ENCODE results near the gene ZNF263. TPM values are rescaled to one million over a fixed set of nuclear protein-coding genes. Genes with fewer than 3 reads are reported as not detected.
"Not testable (repeated sequence)": the region's sequence is repeated elsewhere in the genome, so short reads cannot be mapped to it uniquely, and the experiment has no call there.

Gene ZNF263
- total RNA-seq, 4 donors from 2014 or later = 19.0 to 35.8 (median 27.5) TPM

DNA sequence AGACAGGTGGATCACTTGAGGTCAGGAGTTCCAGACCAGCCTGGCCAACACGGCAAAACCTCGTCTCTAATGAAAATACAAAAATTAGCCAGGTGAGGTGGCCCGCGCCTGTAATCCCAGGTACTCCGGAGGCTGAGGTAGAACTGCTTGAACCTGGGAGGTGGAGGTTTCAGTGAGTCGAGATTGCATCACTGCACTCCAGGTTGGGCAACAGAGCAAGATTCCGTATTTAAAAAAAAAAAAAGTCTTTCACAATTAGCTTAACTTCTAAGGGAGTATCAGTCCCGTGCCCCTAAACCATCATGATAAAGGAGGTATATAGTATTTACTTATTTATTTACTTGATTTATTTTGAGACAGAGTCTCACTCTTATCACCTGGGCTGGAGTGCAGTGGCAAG lies 23.5 kb upstream of the ZNF263 start:
- Histone ChIP-seq H3K4me1 (peaks cover 0 to under 1% (median 0%) of the 10 kb centered on the region in 4 donors), H3K27ac (peak overlapping the region in 1 of 4 donors; percentile 19), H3K4me3 (no peak overlapping the region), H3K36me3 (no peaks in the 10 kb centered on the region), H3K27me3 (no peaks in the 10 kb centered on the region), H3K9me3 (no peaks in the 10 kb centered on the region)
- TF ChIP-seq, protein P1, sequence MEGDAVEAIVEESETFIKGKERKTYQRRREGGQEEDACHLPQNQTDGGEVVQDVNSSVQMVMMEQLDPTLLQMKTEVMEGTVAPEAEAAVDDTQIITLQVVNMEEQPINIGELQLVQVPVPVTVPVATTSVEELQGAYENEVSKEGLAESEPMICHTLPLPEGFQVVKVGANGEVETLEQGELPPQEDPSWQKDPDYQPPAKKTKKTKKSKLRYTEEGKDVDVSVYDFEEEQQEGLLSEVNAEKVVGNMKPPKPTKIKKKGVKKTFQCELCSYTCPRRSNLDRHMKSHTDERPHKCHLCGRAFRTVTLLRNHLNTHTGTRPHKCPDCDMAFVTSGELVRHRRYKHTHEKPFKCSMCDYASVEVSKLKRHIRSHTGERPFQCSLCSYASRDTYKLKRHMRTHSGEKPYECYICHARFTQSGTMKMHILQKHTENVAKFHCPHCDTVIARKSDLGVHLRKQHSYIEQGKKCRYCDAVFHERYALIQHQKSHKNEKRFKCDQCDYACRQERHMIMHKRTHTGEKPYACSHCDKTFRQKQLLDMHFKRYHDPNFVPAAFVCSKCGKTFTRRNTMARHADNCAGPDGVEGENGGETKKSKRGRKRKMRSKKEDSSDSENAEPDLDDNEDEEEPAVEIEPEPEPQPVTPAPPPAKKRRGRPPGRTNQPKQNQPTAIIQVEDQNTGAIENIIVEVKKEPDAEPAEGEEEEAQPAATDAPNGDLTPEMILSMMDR (IDR thresholded peaks at IDR 0.05) = no peak
- TF ChIP-seq POLR2A (IDR thresholded peaks at IDR 0.05) = no peak
- DNase-seq = no peak

DNA sequence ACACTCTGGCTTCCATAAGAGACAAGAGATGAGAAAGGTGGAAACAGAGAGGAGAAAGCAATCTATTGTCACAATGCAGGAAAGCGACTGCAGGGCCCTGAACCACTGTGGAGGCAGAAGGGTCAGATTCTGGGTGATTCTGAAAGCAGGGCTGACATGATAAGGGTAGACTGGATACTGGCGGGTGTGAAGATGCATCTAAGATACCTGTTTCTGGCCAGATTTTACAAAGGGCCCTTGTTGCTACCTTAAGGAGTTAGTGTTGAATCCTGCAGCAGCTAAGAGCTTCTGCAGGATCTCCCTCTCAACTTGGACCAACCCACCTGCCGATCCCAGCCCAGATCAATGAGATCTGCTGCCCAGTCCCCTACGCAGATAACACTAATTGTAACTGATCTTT lies 20.8 kb upstream of the ZNF263 start:
- Histone ChIP-seq H3K4me1 (peaks cover 0 to 9% (median 0%) of the 10 kb centered on the region in 4 donors), H3K27me3 (no peaks in the 10 kb centered on the region), H3K27ac (no peak overlapping the region), H3K36me3 (no peaks in the 10 kb centered on the region), H3K4me3 (no peak overlapping the region), H3K9me3 (no peaks in the 10 kb centered on the region)
- TF ChIP-seq, protein P1 (IDR thresholded peaks at IDR 0.05) = no peak
- no peak for TF ChIP-seq POLR2A (IDR thresholded peaks at IDR 0.05)
- no peak for DNase-seq

DNA sequence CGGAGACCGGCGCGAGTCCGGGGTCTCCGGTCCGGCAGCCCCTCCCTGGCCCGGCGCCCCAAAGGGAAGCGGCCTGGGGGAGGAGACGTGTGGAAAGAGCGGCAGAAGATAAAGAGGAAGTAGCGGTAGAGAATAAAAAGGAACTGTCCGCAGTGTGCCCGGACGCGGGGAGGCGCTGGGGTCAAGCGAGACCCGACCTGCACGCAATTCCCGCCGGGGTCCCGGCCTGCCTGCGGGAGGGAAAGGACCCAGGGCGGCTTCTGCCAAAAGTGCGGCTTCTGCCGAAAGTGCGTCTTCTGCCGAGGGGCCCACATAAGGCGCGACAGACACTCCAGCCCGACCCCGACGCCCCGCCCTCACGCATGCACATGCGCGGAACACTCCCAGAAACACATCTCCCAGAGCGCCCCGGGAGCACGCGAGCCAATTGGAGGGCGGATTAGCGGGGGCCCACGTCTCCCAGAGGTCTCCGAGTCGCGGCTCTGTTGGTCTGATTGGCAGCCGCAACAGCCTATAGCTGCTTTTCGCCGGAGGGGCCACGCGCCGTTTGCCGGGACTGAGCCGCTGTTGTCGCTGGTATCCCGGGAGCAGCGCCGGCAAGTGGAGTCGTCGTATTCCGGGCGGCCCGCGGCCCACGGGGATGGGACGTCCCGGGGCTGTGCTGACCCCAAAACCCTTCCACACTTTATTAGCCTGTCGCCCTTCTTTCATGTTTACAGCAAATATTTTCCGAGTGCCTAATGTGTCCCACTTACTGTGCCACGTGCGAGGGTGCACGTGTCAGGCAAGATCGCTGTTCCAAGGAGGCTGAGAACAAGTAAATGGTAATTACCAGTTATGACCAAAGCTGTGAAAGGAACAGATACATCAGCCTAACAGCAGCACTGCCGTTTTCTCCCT lies 18.9 kb upstream of the ZNF263 start:
- H3K4me3 ChIP-seq = peak overlapping the region; percentile 61 to 85 (median 70)

DNA sequence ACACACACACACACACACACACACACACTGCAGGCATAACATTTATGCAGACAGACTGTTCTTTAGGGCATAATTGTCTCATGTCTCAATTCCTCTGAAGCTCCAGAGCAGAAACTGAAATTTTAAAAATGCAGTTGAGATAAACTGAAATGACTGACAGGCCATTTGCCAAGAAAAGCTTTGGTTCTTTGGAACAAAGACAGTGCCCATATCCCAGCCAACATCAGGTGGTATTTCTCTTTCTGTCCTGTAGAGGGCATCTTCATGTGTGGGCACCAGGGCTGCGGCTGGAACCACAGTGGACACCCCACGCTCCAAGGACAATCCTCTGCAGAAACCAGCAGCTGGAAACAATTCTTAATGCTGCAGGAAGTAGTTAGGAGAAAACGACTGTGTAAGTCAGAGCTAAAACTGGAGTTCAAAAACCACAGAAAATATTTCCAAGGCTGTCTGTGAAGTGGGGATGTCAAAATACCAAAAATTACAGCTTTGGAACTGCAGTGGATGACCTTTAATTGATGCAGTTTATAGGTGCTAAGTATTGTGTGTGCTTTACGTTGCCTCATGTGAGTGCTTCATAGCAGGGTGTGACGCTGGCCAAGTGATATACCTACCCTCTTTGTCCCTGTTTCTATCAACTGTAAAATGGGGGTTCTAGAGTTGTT lies 16.3 kb upstream of the ZNF263 start:
- Histone ChIP-seq H3K9me3 (no peaks in the 10 kb centered on the region), H3K27me3 (no peaks in the 10 kb centered on the region), H3K4me1 (peaks cover 0 to 9% (median 0%) of the 10 kb centered on the region in 4 donors), H3K36me3 (no peaks in the 10 kb centered on the region), H3K4me3 (no peak overlapping the region), H3K27ac (no peak overlapping the region)
- no peak for TF ChIP-seq POLR2A (IDR thresholded peaks at IDR 0.05)
- TF ChIP-seq, protein P1 (IDR thresholded peaks at IDR 0.05) = peak in 5 of 6 experiments; percentile 19 to 34 (median 30)
- no peak for DNase-seq

More for the DNA sequence above, 18.9 kb upstream of the ZNF263 start:
- H3K27ac ChIP-seq = peak overlapping the region; percentile 93 to 99 (median 98)
- no peaks in the 10 kb centered on the region for H3K27me3 ChIP-seq
- peak; percentile 72 to 76 for TF ChIP-seq POLR2A (IDR thresholded peaks at IDR 0.05)
- TF ChIP-seq, protein P1 (IDR thresholded peaks at IDR 0.05) = peak in 4 of 6 experiments; percentile 17 to 49 (median 40)
- peaks cover 0 to 9% (median 0%) of the 10 kb centered on the region in 4 donors for H3K4me1 ChIP-seq
- no peaks in the 10 kb centered on the region for H3K36me3 ChIP-seq
- no peaks in the 10 kb centered on the region for H3K9me3 ChIP-seq
- DNase-seq = peak; percentile 94 to 98 (median 95)

DNA sequence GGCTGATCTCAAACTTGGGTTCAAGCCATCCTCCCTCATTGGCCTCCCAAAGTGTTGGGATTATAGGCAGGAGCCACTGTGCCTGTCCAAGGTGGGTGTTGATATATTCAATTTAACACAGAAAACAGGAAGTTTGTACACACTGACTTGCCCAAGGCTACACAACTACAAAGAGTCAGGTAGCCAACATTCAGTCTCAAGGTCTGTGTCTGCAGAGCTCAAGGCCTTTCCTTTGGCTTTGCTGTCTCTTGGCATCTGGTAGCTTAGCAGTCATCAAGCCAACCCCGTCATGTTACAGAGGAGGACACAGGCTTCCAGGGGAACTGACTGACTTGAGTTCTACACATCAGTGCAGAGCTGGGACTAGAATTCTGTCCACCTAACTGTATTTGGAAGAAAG lies 15.0 kb upstream of the ZNF263 start:
- TF ChIP-seq, protein P1 (IDR thresholded peaks at IDR 0.05) = no peak
- TF ChIP-seq POLR2A (IDR thresholded peaks at IDR 0.05) = no peak
- Histone ChIP-seq H3K27ac (no peak overlapping the region), H3K27me3 (no peaks in the 10 kb centered on the region), H3K36me3 (no peaks in the 10 kb centered on the region), H3K9me3 (no peaks in the 10 kb centered on the region), H3K4me3 (no peak overlapping the region), H3K4me1 (peaks cover 0 to 9% (median 0%) of the 10 kb centered on the region in 4 donors)
- DNase-seq = no peak

DNA sequence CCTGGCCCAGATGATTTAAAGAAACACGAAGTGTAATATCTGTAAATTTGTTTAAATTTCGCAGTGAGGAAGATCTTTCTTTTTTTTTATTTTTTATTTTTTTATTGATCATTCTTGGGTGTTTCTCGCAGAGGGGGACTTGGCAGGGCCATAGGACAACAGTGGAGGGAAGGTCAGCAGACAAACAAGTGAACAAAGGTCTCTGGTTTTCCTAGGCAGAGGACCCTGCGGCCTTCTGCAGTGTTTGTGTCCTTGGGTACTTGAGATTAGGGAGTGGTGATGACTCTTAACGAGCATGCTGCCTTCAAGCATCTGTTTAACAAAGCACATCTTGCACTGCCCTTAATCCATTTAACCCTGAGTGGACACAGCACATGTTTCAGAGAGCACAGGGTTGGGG lies 12.6 kb upstream of the ZNF263 start:
- H3K36me3 ChIP-seq, H3K4me3 ChIP-seq, H3K9me3 ChIP-seq, H3K27me3 ChIP-seq, DNase-seq, H3K27ac ChIP-seq, H3K4me1 ChIP-seq: not testable (repeated sequence)

DNA sequence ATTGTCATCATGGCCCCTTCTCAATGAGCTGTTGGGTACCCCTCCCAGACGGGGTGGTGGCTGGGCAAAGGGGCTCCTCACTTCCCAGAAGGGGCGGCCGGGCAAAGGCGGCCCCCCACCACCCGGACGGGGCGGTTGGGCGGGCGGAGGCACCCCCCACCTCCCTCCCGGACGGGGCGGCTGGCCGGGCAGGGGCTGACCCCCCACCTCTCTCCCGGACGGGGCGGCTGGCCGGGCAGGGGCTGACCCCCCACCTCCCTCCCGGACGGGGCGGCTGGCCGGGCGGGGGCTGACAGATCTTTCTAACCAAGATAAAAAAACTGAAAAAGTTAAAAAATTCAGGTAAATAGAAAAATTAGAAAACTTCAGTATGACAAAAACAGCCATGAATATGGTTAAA lies 12.0 kb upstream of the ZNF263 start:
- not testable (repeated sequence) for H3K9me3 ChIP-seq, H3K27ac ChIP-seq, H3K27me3 ChIP-seq, H3K4me3 ChIP-seq, DNase-seq, H3K4me1 ChIP-seq, H3K36me3 ChIP-seq

All from Peyer's patch (tissue), 4 donors.